ENCODE data around the gene TUBGCP2. TPM values are rescaled to one million over a fixed set of nuclear protein-coding genes. Genes with fewer than 3 reads are reported as not detected.

TUBGCP2 gene
- total RNA-seq, 1 donor from 2014 or later: 50.7 TPM

- no peak overlapping the region for H3K4me3 Mint-ChIP-seq (ENCODE audit: unreplicated experiment)
- DNase-seq (ENCODE audit: low spot score): no peak
- H3K27me3 Mint-ChIP-seq (ENCODE audit: unreplicated experiment): peaks cover 10% of the 10 kb centered on the region
- no peak overlapping the region for H3K27ac Mint-ChIP-seq (ENCODE audit: unreplicated experiment)
- H3K9me3 Mint-ChIP-seq (ENCODE audit: unreplicated experiment): no peaks in the 10 kb centered on the region
- TF ChIP-seq CTCF (IDR thresholded peaks at IDR 0.05; ENCODE audit: unreplicated experiment): no peak
- no peaks in the 10 kb centered on the region for H3K4me1 Mint-ChIP-seq (ENCODE audit: unreplicated experiment)
- H3K36me3 Mint-ChIP-seq (ENCODE audit: low read depth, unreplicated experiment): peaks cover 3% of the 10 kb centered on the region
Observed at GRCh38 chr10:133241501-133242205, 67.0 kb downstream of the TUBGCP2 start.

GRCh38 chr10:133239990-133240389, 68.7 kb downstream of the TUBGCP2 start:
- no peak for TF ChIP-seq CTCF (IDR thresholded peaks at IDR 0.05; ENCODE audit: unreplicated experiment)
- no peaks in the 10 kb centered on the region for H3K9me3 Mint-ChIP-seq (ENCODE audit: unreplicated experiment)
- no peak for DNase-seq (ENCODE audit: low spot score)
- peaks cover 10% of the 10 kb centered on the region for H3K27me3 Mint-ChIP-seq (ENCODE audit: unreplicated experiment)
- no peak overlapping the region for H3K4me3 Mint-ChIP-seq (ENCODE audit: unreplicated experiment)
- no peaks in the 10 kb centered on the region for H3K4me1 Mint-ChIP-seq (ENCODE audit: unreplicated experiment)
- peaks cover 3% of the 10 kb centered on the region for H3K36me3 Mint-ChIP-seq (ENCODE audit: low read depth, unreplicated experiment)
- H3K27ac Mint-ChIP-seq (ENCODE audit: unreplicated experiment): no peak overlapping the region

- Mint-ChIP-seq H3K27ac (ENCODE audit: unreplicated experiment) (no peak overlapping the region), H3K36me3 (ENCODE audit: low read depth, unreplicated experiment) (peaks cover 3% of the 10 kb centered on the region), H3K4me3 (ENCODE audit: unreplicated experiment) (peak overlapping the region; percentile 62), H3K9me3 (ENCODE audit: unreplicated experiment) (no peaks in the 10 kb centered on the region), H3K27me3 (ENCODE audit: unreplicated experiment) (peaks cover 13% of the 10 kb centered on the region), H3K4me1 (ENCODE audit: unreplicated experiment) (no peaks in the 10 kb centered on the region)
- no peak for TF ChIP-seq CTCF (IDR thresholded peaks at IDR 0.05; ENCODE audit: unreplicated experiment)
- no peak for DNase-seq (ENCODE audit: low spot score)
Observed at GRCh38 chr10:133238466-133238804, 70.2 kb downstream of the TUBGCP2 start.

GRCh38 chr10:133237588-133238465, 70.8 kb downstream of the TUBGCP2 start, which contains the start of gene VENTX:
Gene VENTX, plus strand, starts transcription at chr10:133237855. Its CDS starts 60 bp downstream, at chr10:133237915.
- Mint-ChIP-seq H3K27me3 (ENCODE audit: unreplicated experiment) (peaks cover 14% of the 10 kb centered on the region), H3K27ac (ENCODE audit: unreplicated experiment) (no peak within 1 kb of the TSS), H3K4me1 (ENCODE audit: unreplicated experiment) (no peaks in the 10 kb centered on the region), H3K4me3 (ENCODE audit: unreplicated experiment) (peak within 1 kb of the TSS; percentile 62), H3K36me3 (ENCODE audit: low read depth, unreplicated experiment) (peaks cover 3% of the 10 kb centered on the region), H3K9me3 (ENCODE audit: unreplicated experiment) (no peaks in the 10 kb centered on the region)
- TF ChIP-seq CTCF (IDR thresholded peaks at IDR 0.05; ENCODE audit: unreplicated experiment): no peak
- no peak for DNase-seq (ENCODE audit: low spot score)

GRCh38 chr10:133237241-133237587, 71.5 kb downstream of the TUBGCP2 start:
- H3K27ac Mint-ChIP-seq (ENCODE audit: unreplicated experiment): no peak overlapping the region
- H3K9me3 Mint-ChIP-seq (ENCODE audit: unreplicated experiment): no peaks in the 10 kb centered on the region
- H3K36me3 Mint-ChIP-seq (ENCODE audit: low read depth, unreplicated experiment): peaks cover 3% of the 10 kb centered on the region
- peaks cover 17% of the 10 kb centered on the region for H3K27me3 Mint-ChIP-seq (ENCODE audit: unreplicated experiment)
- no peak for DNase-seq (ENCODE audit: low spot score)
- no peak overlapping the region for H3K4me3 Mint-ChIP-seq (ENCODE audit: unreplicated experiment)
- H3K4me1 Mint-ChIP-seq (ENCODE audit: unreplicated experiment): no peaks in the 10 kb centered on the region
- TF ChIP-seq CTCF (IDR thresholded peaks at IDR 0.05; ENCODE audit: unreplicated experiment): no peak

Measured in endothelial cell (in vitro differentiated cells).